DOHH2 (cell line): ENCODE results near the gene SLC24A5.

ENCODE experiments used
- H3F3A ChIP-seq: fragments of 200-600 bp; sonication (generic), shearing (Covaris generic); 2 replicates; pipeline ENCODE4 v1.6.0; 2016; ENCODE audit warnings: antibody characterized with exemption, mild to moderate bottlenecking; ENCODE audit not compliant: control insufficient read depth, insufficient read depth
- H3K27ac ChIP-seq: fragments of 200-600 bp; sonication (generic); 2 replicates; pipeline ENCODE4 v1.5.1; 2014; ENCODE audit warnings: low read depth, mild to moderate bottlenecking, low read length, moderate library complexity
- H3K27me3 ChIP-seq: fragments of 200-600 bp; sonication (generic); 2 replicates; pipeline ENCODE4 v1.6.1; 2014; ENCODE audit warnings: mild to moderate bottlenecking, low read length, mixed read lengths; ENCODE audit not compliant: control insufficient read depth
- H3K36me3 ChIP-seq: fragments of 200-600 bp; sonication (generic); 2 replicates; pipeline ENCODE4 v1.6.1; 2014; ENCODE audit warnings: mild to moderate bottlenecking, low read length, moderate library complexity, mixed read lengths; ENCODE audit not compliant: control insufficient read depth
- H3K4me1 ChIP-seq: fragments of 200-600 bp; sonication (generic); 2 replicates; pipeline ENCODE4 v1.6.1; 2014; ENCODE audit warnings: mild to moderate bottlenecking, low read length, mixed read lengths; ENCODE audit not compliant: control insufficient read depth
- H3K4me2 ChIP-seq: fragments of 200-600 bp; sonication (generic); 2 replicates; pipeline ENCODE4 v1.6.0; 2014; ENCODE audit warnings: mild to moderate bottlenecking, low read length, moderate library complexity
- H3K4me3 ChIP-seq: fragments of 200-600 bp; sonication (generic); 2 replicates; pipeline ENCODE4 v1.5.1; 2014; ENCODE audit warnings: mild to moderate bottlenecking, low read length, mixed read lengths
- H3K79me2 ChIP-seq: fragments of 200-600 bp; sonication (generic); 2 replicates; pipeline ENCODE4 v1.6.1; 2014; ENCODE audit warnings: mild to moderate bottlenecking, low read length, mixed read lengths; ENCODE audit not compliant: control insufficient read depth
- H3K9me2 ChIP-seq: fragments of 200-600 bp; sonication (generic); replicated peaks from 2 replicates; pipeline ENCODE4 v1.6.1; 2014; ENCODE audit warnings: mild to moderate bottlenecking, low read length, mixed read lengths; ENCODE audit not compliant: control insufficient read depth
- H3K9me3 ChIP-seq: fragments of 200-600 bp; sonication (generic); 2 replicates; pipeline ENCODE4 v1.6.1; 2014; ENCODE audit warnings: antibody characterized with exemption, low read length, mixed read lengths; ENCODE audit not compliant: control insufficient read depth, insufficient read depth
- H4K20me1 ChIP-seq: fragments of 200-600 bp; sonication (generic); 2 replicates; pipeline ENCODE4 v1.6.0; 2014; ENCODE audit warnings: low read depth, mild to moderate bottlenecking, antibody characterized with exemption, low read length, moderate library complexity; ENCODE audit not compliant: control insufficient read depth, insufficient read depth
- CTCF ChIP-seq: fragments of 200-600 bp; sonication (generic); IDR thresholded peaks from one replicate; pipeline ENCODE4 v1.5.1; 2014; ENCODE audit warnings: antibody characterized with exemption, mild to moderate bottlenecking, low read depth, low read length; ENCODE audit not compliant: poor library complexity, severe bottlenecking
- EZH2phosphoT487 ChIP-seq: fragments of 200-600 bp; sonication (generic); IDR thresholded peaks from 2 replicates; pipeline ENCODE4 v1.6.1; 2017; ENCODE audit warnings: borderline replicate concordance, mild to moderate bottlenecking, antibody characterized with exemption, low read length, moderate library complexity, mixed read lengths

Gene SLC24A5

GRCh38 chr15:48090115-48090514 lies 30.7 kb upstream of the SLC24A5 start:
- Histone ChIP-seq H3K4me1 (no peaks in the 10 kb centered on the region), H3K9me3 (no peaks in the 10 kb centered on the region), H3K9me2 (no peaks in the 10 kb centered on the region), H3K27me3 (0 out of 2 replicates have a peak, but pooled peaks cover 3% of the 10 kb centered on the region), H3K4me2 (no peak overlapping the region), H3K4me3 (no peak overlapping the region), H3F3A (no peaks in the 10 kb centered on the region), H4K20me1 (no peaks in the 10 kb centered on the region), H3K79me2 (no peaks in the 10 kb centered on the region), H3K36me3 (no peaks in the 10 kb centered on the region), H3K27ac (no peak overlapping the region)
- TF ChIP-seq EZH2phosphoT487 (no peak), CTCF (no peak)

- H3K4me3 ChIP-seq, result no peak overlapping the region
- H3K9me3 ChIP-seq, result no peaks in the 10 kb centered on the region
- H3K27me3 ChIP-seq, result 0 out of 2 replicates have a peak, but pooled peaks cover 3% of the 10 kb centered on the region
- no peaks in the 10 kb centered on the region for H3K9me2 ChIP-seq
- H3K4me2 ChIP-seq, result no peak overlapping the region
- no peaks in the 10 kb centered on the region for H3K79me2 ChIP-seq
- no peaks in the 10 kb centered on the region for H3K4me1 ChIP-seq
- TF ChIP-seq CTCF (no peak), EZH2phosphoT487 (no peak)
- no peaks in the 10 kb centered on the region for H3K36me3 ChIP-seq
- H4K20me1 ChIP-seq, result no peaks in the 10 kb centered on the region
- H3F3A ChIP-seq, result no peaks in the 10 kb centered on the region
- H3K27ac ChIP-seq, result no peak overlapping the region
Measured at GRCh38 chr15:48090666-48091065, 30.1 kb upstream of the SLC24A5 start.

GRCh38 chr15:48091522-48091921 lies 29.3 kb upstream of the SLC24A5 start:
- Histone ChIP-seq H4K20me1 (no peaks in the 10 kb centered on the region), H3K9me2 (no peaks in the 10 kb centered on the region), H3K27me3 (0 out of 2 replicates have a peak, but pooled peaks cover 3% of the 10 kb centered on the region), H3K4me3 (no peak overlapping the region), H3K36me3 (no peaks in the 10 kb centered on the region), H3K27ac (no peak overlapping the region), H3K4me1 (no peaks in the 10 kb centered on the region), H3K9me3 (no peaks in the 10 kb centered on the region), H3F3A (no peaks in the 10 kb centered on the region), H3K4me2 (no peak overlapping the region), H3K79me2 (no peaks in the 10 kb centered on the region)
- TF ChIP-seq EZH2phosphoT487, result no peak
- TF ChIP-seq CTCF, result no peak
